Neural cell (in vitro differentiated cells): ENCODE measurements around the gene CNN3. TPM values are rescaled to one million over a fixed set of nuclear protein-coding genes. Genes with fewer than 3 reads are reported as not detected.

Source experiments
- H2AFZ ChIP-seq: fragments of 200-600, 300-800 bp; sonication (generic), shearing (Covaris generic); 2 replicates; pipeline ENCODE4 v1.6.0; 2014; ENCODE audit warnings: low read depth, mild to moderate bottlenecking, antibody characterized with exemption, low read length, moderate library complexity
- H3F3A ChIP-seq: fragments of 200-600 bp; shearing (Covaris generic); 2 replicates; pipeline ENCODE4 v1.6.1; 2016; ENCODE audit warnings: mild to moderate bottlenecking, moderate library complexity, mixed read lengths, antibody characterized with exemption, low read length; ENCODE audit not compliant: insufficient read depth, poor library complexity, severe bottlenecking
- H3K27ac ChIP-seq: fragments of 200-600, 300-800 bp; sonication (generic), shearing (Covaris generic); 2 replicates; pipeline ENCODE4 v1.5.1; 2014; ENCODE audit warnings: mild to moderate bottlenecking, low read length, moderate library complexity
- H3K27me3 ChIP-seq: fragments of 300-800, 200-600 bp; sonication (generic), shearing (Covaris generic); 2 replicates; pipeline ENCODE4 v1.6.0; 2014; ENCODE audit warnings: mild to moderate bottlenecking, low read depth, low read length, moderate library complexity; ENCODE audit not compliant: insufficient read depth
- H3K36me3 ChIP-seq: fragments of 300-800, 200-600 bp; sonication (generic), shearing (Covaris generic); 2 replicates; pipeline ENCODE4 v1.5.1; 2014; ENCODE audit warnings: mild to moderate bottlenecking, antibody characterized with exemption, low read length, moderate library complexity; ENCODE audit not compliant: insufficient read depth
- H3K4me2 ChIP-seq: fragments of 300-800, 200-600 bp; sonication (generic), shearing (Covaris generic); 2 replicates; pipeline ENCODE4 v1.6.0; 2014; ENCODE audit warnings: mild to moderate bottlenecking, low read length
- H3K4me3 ChIP-seq: fragments of 300-800, 200-600 bp; sonication (generic), shearing (Covaris generic); 2 replicates; pipeline ENCODE4 v1.5.1; 2014; ENCODE audit warnings: mild to moderate bottlenecking, low read length, moderate library complexity
- H3K79me2 ChIP-seq: fragments of 200-600 bp; shearing (Covaris generic); replicated peaks from 2 replicates; pipeline ENCODE4 v1.6.0; 2014; ENCODE audit warnings: mild to moderate bottlenecking, low read length, moderate library complexity; ENCODE audit not compliant: insufficient read depth
- H3K9ac ChIP-seq: fragments of 300-800, 200-600 bp; sonication (generic), shearing (Covaris generic); 2 replicates; pipeline ENCODE4 v1.6.1; 2016; ENCODE audit warnings: mild to moderate bottlenecking, low read length, mixed read lengths
- H3K9me2 ChIP-seq: fragments of 200-600 bp; shearing (Covaris generic); 2 replicates; pipeline ENCODE4 v1.6.1; 2016; ENCODE audit warnings: mild to moderate bottlenecking, low read length, mixed read lengths; ENCODE audit not compliant: insufficient read depth
- H3K9me3 ChIP-seq: fragments of 200-600, 300-800 bp; sonication (generic), shearing (Covaris generic); 2 replicates; pipeline ENCODE4 v1.6.1; 2016; ENCODE audit warnings: mild to moderate bottlenecking, mixed run types, low read length, moderate library complexity, mixed read lengths
- H4K20me1 ChIP-seq: fragments of 200-600 bp; shearing (Covaris generic); 2 replicates; pipeline ENCODE4 v1.6.1; 2016; ENCODE audit warnings: mild to moderate bottlenecking, mixed run types; ENCODE audit not compliant: insufficient read depth
- CTCF ChIP-seq: fragments of 450-650 bp; IDR thresholded peaks from 2 replicates; pipeline ENCODE4 v1.5.1; 2014; ENCODE audit warnings: antibody characterized with exemption, mild to moderate bottlenecking, moderate library complexity; ENCODE audit not compliant: poor library complexity, severe bottlenecking
- EP300 ChIP-seq: fragments of 450-650 bp; conservative IDR thresholded peaks from 2 replicates; pipeline ENCODE4 v1.6.1; 2014; ENCODE audit warnings: antibody characterized with exemption, mild to moderate bottlenecking, moderate library complexity; ENCODE audit not compliant: poor library complexity, severe bottlenecking
- EZH2 ChIP-seq: fragments of 200-600, 300-800 bp; shearing (Covaris generic), sonication (generic); IDR thresholded peaks from 2 replicates; pipeline ENCODE4 v1.6.1; 2014; ENCODE audit warnings: antibody characterized with exemption, low read length, borderline replicate concordance, mild to moderate bottlenecking; ENCODE audit not compliant: insufficient read depth, poor library complexity, severe bottlenecking
- MXI1 ChIP-seq: fragments of 450-650 bp; conservative IDR thresholded peaks from 2 replicates; pipeline ENCODE4 v1.6.1; 2014; ENCODE audit warnings: antibody characterized with exemption, mild to moderate bottlenecking; ENCODE audit not compliant: poor library complexity, severe bottlenecking
- POLR2AphosphoS5 ChIP-seq: IDR thresholded peaks from 2 replicates; pipeline ENCODE4 v1.6.1; 2012
- RAD21 ChIP-seq: fragments of 450-650 bp; conservative IDR thresholded peaks from 2 replicates; pipeline ENCODE4 v1.6.1; 2014; ENCODE audit warnings: antibody characterized with exemption, mild to moderate bottlenecking, moderate library complexity
- SMC3 ChIP-seq: fragments of 450-650 bp; conservative IDR thresholded peaks from 2 replicates; pipeline ENCODE4 v1.6.1; 2014; ENCODE audit warnings: antibody characterized with exemption, mild to moderate bottlenecking, moderate library complexity; ENCODE audit not compliant: poor library complexity
- TAF1 ChIP-seq: IDR thresholded peaks from 2 replicates; pipeline ENCODE4 v1.6.1; 2012; ENCODE audit warnings: low read depth
- polyA plus RNA-seq: library from polyadenylated mRNA; depleted of rRNA; stranded (reverse); fragments of >200 nt; gene quantifications from 2 replicates; pipeline ENCODE4 v1.2.3, GENCODE V29; 2014
- TF ChIP-seq, protein P1 (sequence below): IDR thresholded peaks from 2 replicates; pipeline ENCODE4 v1.6.1; 2012; ENCODE audit warnings: borderline replicate concordance

The CNN3 gene
- polyA plus RNA-seq, 1 donor from 2014 or later = 106 TPM

DNA sequence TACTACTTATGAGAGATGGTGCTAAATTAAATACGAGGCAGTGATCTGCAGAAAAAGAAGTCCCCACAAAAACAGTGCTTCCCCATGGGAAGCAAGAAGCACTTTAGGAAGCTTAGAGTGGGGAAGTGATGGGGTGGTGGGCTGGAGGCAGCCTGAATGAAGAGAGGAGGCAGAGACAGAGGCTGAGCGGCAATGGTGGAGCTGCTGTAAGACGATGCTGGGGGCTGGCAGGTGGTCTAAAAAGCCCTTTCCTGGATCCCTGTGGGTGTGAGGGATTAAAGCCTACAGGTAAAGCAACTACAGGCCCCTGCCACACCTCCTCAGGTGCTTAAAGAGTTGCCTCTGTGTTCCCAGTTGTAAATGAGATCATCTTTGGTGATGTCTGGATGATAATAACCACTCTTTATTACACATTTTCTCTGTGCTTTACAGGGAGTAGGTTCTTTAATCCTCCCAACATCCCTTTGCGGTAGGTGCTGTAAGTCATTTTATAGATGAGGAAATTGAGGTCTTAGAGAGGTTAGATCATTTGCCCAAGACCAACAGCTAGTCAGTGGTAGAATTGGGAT lies 39.2 kb downstream of the CNN3 start:
- Histone ChIP-seq H3K9ac (no peak overlapping the region), H3K27ac (no peak overlapping the region), H3K36me3 (peaks cover 3% of the 10 kb centered on the region), H3K4me3 (no peak overlapping the region), H2AFZ (no peak overlapping the region), H3K79me2 (no peaks in the 10 kb centered on the region), H3F3A (no peaks in the 10 kb centered on the region), H3K9me3 (no peaks in the 10 kb centered on the region), H3K9me2 (no peaks in the 10 kb centered on the region), H4K20me1 (no peaks in the 10 kb centered on the region), H3K4me2 (no peak overlapping the region), H3K27me3 (no peaks in the 10 kb centered on the region)
- TF ChIP-seq EP300 = no peak
- TF ChIP-seq MXI1 = no peak
- TF ChIP-seq EZH2 = no peak
- TF ChIP-seq TAF1 = no peak
- no peak for TF ChIP-seq POLR2AphosphoS5
- TF ChIP-seq CTCF = no peak
- TF ChIP-seq SMC3 = no peak

- Histone ChIP-seq H3K4me2 (no peak overlapping the region), H3F3A (no peaks in the 10 kb centered on the region), H3K9me2 (no peaks in the 10 kb centered on the region), H3K79me2 (no peaks in the 10 kb centered on the region), H3K27ac (no peak overlapping the region), H3K9me3 (no peaks in the 10 kb centered on the region), H3K9ac (no peak overlapping the region), H3K27me3 (no peaks in the 10 kb centered on the region), H3K4me3 (no peak overlapping the region), H3K36me3 (peaks cover 3% of the 10 kb centered on the region), H2AFZ (no peak overlapping the region), H4K20me1 (no peaks in the 10 kb centered on the region)
- TF ChIP-seq EP300 = no peak
These were observed 39.8 kb downstream of the CNN3 start for GRCh38 chr1:94887106-94887505.

DNA sequence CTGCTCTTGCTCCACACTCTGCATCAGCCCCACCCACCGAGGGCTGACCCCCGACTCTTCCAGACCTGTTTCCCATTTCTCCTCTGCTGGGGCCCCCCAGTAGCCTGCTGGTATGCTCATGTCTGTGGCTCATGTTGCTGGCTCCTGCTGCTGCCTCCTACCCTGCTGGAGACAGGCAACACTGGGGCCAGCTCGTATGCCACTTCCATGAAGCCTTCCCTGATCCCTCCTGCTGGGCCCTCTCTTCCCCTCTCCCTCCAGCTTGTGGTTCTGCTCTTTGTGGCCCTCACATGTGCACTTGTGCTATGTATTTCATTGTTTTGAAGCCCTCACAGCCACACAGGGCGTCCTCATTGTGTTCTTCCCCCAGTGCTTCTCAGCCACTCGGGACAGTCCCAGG lies 40.5 kb downstream of the CNN3 start:
- H3K9me3 ChIP-seq = no peaks in the 10 kb centered on the region
- no peaks in the 10 kb centered on the region for H4K20me1 ChIP-seq
- no peaks in the 10 kb centered on the region for H3F3A ChIP-seq
- H2AFZ ChIP-seq = no peak overlapping the region
- no peak overlapping the region for H3K27ac ChIP-seq
- no peaks in the 10 kb centered on the region for H3K27me3 ChIP-seq
- TF ChIP-seq EZH2 (no peak), EP300 (no peak), SMC3 (no peak), POLR2AphosphoS5 (no peak), MXI1 (no peak), TAF1 (no peak), CTCF (no peak), RAD21 (no peak)
- TF ChIP-seq, protein P1, sequence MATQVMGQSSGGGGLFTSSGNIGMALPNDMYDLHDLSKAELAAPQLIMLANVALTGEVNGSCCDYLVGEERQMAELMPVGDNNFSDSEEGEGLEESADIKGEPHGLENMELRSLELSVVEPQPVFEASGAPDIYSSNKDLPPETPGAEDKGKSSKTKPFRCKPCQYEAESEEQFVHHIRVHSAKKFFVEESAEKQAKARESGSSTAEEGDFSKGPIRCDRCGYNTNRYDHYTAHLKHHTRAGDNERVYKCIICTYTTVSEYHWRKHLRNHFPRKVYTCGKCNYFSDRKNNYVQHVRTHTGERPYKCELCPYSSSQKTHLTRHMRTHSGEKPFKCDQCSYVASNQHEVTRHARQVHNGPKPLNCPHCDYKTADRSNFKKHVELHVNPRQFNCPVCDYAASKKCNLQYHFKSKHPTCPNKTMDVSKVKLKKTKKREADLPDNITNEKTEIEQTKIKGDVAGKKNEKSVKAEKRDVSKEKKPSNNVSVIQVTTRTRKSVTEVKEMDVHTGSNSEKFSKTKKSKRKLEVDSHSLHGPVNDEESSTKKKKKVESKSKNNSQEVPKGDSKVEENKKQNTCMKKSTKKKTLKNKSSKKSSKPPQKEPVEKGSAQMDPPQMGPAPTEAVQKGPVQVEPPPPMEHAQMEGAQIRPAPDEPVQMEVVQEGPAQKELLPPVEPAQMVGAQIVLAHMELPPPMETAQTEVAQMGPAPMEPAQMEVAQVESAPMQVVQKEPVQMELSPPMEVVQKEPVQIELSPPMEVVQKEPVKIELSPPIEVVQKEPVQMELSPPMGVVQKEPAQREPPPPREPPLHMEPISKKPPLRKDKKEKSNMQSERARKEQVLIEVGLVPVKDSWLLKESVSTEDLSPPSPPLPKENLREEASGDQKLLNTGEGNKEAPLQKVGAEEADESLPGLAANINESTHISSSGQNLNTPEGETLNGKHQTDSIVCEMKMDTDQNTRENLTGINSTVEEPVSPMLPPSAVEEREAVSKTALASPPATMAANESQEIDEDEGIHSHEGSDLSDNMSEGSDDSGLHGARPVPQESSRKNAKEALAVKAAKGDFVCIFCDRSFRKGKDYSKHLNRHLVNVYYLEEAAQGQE = no peak
- no peaks in the 10 kb centered on the region for H3K9me2 ChIP-seq
- H3K9ac ChIP-seq = no peak overlapping the region
- no peaks in the 10 kb centered on the region for H3K79me2 ChIP-seq
- no peak overlapping the region for H3K4me2 ChIP-seq
- H3K4me3 ChIP-seq = no peak overlapping the region
- peaks cover 3% of the 10 kb centered on the region for H3K36me3 ChIP-seq
